PC-9 (cell line): ENCODE measurements around the gene FCHO2.

ENCODE experiments used
- EZH2 ChIP-seq: fragments of 200-600 bp; sonication (generic); IDR thresholded peaks from 2 replicates; pipeline ENCODE4 v1.8.0; 2017; ENCODE audit warnings: antibody characterized with exemption, low read depth
- TF ChIP-seq, protein P1 (sequence below): fragments of 200-600 bp; sonication (generic); conservative IDR thresholded peaks from 2 replicates; pipeline ENCODE4 v1.6.1; 2017; ENCODE audit warnings: mixed run types, antibody characterized with exemption, mild to moderate bottlenecking, moderate library complexity

- TF ChIP-seq, protein P1, sequence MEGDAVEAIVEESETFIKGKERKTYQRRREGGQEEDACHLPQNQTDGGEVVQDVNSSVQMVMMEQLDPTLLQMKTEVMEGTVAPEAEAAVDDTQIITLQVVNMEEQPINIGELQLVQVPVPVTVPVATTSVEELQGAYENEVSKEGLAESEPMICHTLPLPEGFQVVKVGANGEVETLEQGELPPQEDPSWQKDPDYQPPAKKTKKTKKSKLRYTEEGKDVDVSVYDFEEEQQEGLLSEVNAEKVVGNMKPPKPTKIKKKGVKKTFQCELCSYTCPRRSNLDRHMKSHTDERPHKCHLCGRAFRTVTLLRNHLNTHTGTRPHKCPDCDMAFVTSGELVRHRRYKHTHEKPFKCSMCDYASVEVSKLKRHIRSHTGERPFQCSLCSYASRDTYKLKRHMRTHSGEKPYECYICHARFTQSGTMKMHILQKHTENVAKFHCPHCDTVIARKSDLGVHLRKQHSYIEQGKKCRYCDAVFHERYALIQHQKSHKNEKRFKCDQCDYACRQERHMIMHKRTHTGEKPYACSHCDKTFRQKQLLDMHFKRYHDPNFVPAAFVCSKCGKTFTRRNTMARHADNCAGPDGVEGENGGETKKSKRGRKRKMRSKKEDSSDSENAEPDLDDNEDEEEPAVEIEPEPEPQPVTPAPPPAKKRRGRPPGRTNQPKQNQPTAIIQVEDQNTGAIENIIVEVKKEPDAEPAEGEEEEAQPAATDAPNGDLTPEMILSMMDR = no peak
- TF ChIP-seq EZH2 = no peak
Observed at GRCh38 chr5:72908664-72909063, 47.2 kb upstream of the FCHO2 start.
